DMS153 (cell line): ENCODE results near the gene PSMC3IP.
A peak's percentile ranks its signal among the peaks of the same experiment; 100 is the strongest.
"Not testable (repeated sequence)": the region's sequence is repeated elsewhere in the genome, so short reads cannot be mapped to it uniquely, and the experiment has no call there.

ENCODE experiments used
- DNase-seq: peaks from one replicate; lab custom pipeline; 2025; lab: John Stamatoyannopoulos, UW

The PSMC3IP gene

DNA sequence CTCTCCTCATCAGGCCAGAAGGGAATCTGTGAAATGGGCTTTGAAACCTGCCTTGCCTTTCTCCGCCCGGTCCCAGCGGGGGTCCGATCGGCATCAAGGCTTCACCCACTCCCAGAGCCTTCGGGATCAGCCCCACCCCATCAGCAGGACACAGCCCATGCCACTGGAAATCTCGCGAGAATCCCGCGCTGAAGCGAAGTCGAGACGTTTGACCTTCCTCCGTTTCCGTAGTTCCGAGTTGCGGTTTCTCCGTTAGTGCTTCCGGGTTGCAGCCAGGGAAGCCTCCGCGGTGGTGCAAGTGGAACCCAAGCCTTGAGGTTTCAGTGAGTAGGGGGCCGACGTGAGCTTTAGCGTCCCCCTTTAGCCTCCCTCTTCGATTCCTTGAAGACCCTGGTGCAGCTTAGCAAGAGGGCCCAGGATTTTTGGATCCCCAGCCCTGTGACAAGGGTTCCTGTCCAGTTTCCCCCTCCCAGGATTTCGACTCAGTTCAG, 15.6 kb downstream of the PSMC3IP start, which contains the start of gene COASY:
TSS of gene COASY (plus strand) at position 252 of the 491 bp plus-strand sequence. CDS start 475 bp downstream, outside the sequence.
- peak; percentile 93 for DNase-seq

DNA sequence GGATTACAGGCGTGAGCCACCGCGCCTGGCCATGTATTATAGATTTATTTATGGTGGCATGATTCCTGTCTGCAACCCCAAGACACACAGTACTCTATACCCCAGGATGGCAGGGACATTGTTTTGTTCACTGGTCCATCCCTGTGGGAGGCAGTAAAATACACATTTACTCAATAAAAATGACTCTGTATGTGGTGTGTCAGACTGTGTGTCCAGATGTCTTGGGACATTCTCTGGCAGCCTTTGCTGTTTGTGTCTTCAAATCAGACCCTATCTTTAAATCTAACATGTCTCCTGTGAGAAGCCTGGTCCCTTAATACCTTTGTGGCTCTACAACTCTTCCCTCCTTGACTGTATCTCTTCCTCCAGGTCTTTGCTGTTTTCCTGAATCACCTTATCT, 17.3 kb downstream of the PSMC3IP start:
- DNase-seq, result no peak

DNA sequence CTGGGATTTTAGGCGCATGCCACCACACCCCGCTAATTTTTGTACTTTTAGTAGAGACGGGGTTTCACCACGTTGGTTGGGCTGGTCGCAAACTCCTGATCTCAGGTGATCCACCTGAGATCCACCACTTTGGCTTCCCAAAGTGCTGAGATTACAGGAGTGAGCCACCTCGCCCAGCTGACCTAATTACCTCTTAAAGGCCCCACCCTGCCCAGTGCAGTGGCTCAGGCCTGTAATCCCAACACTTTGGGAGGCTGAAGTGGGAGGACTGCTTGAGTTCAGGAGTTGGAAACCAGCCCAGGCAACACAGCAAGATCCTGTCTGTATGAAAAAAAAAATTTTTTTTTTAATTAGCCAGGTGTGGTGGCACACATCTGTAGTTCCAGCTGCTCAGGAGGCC, 18.5 kb downstream of the PSMC3IP start:
- DNase-seq, result no peak

DNA sequence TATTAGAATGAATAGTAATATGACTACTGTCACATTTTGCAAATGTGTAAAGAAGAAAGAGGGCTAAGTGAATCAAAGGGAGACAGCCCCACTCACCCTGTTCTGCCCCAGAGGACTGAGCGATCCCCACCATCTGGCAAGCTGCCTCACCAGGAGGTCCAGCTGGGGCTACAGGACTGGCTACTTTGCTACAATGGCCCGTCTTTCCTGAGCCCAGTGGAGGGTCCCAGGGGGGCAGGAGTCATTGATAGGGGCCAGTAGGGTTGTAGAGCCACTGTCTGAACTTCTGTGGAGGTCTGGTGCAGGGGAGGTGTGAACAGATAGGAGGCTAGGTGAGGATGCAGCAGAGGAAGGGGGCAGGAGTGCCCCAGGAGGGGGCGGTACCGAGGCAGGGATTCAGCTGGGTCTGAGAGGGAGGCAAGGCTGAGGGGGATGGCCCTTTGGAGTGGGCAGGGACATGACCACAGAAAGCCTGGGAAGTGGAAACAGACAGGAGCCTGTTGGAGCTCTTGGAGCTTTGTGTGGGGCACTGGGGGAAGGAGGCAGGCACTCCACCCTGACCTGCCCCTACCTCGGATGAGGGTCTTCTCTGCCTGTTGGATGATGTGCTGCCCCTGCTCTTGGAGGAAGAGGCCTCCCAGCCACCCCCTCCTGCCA, 21.4 kb downstream of the PSMC3IP start:
- DNase-seq, result not testable (repeated sequence)

DNA sequence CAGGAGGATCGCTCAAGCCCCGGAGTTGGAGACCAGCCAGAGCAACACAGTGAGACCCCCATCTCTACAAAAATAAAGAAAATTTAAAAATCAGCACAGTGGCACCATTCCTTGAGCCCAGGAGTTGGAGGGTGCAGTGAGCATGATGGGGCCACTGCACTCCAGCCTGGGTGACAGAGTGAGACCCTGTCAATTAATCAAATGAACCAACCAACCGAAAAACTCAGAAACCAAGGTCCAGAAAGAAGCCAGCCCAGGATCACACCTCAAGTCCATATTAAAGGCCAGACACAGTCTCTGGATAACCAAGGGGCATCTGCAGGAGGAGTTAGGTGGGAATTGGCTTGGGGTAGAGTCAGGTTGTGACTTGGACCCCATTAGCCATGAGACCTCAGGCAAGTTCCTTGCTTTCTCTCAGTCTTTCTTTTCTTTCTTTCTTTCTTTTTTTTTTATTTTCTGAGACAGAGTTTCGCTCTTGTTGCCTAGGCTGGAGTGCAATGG, 22.4 kb downstream of the PSMC3IP start:
- DNase-seq, result no peak

DNA sequence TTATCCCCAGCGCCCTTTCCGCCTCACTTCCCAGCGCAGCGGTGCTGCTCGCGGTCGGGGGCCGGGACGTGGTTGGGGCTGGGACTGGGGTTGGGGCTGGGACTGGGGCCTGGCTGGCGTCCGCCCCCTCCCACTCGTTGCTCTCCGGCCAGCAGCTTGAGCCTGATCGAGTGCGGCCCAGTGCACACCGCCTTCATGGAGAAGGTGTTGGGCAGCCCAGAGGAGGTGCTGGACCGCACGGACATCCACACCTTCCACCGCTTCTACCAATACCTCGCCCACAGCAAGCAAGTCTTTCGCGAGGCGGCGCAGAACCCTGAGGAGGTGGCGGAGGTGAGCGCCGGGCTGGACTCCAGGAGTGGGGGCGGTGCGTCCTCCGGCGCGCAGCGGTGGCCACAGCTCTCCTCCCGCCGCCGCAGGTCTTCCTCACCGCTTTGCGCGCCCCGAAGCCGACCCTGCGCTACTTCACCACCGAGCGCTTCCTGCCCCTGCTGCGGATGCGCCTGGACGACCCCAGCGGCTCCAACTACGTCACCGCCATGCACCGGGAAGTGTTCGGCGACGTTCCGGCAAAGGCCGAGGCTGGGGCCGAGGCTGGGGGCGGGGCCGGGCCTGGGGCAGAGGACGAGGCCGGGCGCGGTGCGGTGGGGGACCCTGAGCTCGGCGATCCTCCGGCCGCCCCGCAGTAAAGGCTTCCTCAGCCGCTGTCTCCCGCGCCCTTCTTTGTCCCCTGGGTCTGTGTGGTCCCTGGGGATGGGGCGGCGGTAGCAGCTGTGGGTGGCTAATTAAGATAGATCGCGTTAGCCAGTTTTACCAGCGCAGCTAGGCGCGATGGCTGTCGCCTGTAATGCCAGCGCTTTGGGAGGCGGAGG, 23.0 kb downstream of the PSMC3IP start:
- DNase-seq, result peak; percentile 68

DNA sequence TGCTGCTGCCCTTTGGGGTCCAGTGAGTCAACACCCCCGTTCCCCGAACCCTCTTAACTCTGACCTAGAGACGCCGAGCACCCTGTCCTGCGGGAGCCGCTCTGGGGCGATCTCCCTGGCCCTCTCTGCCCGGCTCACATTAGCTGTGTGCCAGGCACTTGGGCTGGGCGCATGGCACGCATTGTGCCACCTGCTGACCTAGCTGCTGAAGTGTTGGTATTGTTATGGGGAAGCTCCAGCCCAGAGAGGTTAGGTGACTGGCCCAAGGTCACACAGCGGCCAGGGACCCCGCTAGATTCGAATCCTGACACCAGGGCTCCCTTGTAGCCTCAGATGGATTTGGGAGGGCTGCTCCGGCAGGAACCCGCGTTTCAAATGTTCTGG, 23.7 kb downstream of the PSMC3IP start:
- DNase-seq, result no peak

DNA sequence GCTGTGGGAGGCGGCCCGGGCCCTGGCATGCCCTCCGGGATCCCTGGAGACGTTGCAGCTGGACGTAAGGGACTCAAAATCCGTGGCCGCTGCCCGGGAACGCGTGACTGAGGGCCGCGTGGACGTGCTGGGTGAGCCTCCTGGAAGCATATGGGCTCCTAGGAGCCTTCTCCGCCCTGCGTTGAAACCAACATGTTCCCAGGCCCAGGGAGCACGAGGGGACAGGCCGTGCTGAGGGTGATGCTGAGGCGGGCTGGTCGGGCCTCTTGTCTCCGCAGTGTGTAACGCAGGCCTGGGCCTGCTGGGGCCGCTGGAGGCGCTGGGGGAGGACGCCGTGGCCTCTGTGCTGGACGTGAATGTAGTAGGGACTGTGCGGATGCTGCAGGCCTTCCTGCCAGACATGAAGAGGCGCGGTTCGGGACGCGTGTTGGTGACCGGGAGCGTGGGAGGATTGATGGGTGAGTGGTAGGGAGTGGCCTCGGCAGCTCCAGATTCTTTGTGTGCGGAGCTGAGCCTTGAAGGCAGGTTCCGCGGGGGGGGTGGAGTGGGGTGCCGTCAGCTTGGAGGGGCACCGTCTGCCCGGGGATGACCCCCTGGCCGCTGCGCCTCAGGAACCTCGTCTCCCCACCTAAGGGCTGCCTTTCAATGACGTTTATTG, 24.2 kb downstream of the PSMC3IP start:
- DNase-seq, result peak; percentile 28

DNA sequence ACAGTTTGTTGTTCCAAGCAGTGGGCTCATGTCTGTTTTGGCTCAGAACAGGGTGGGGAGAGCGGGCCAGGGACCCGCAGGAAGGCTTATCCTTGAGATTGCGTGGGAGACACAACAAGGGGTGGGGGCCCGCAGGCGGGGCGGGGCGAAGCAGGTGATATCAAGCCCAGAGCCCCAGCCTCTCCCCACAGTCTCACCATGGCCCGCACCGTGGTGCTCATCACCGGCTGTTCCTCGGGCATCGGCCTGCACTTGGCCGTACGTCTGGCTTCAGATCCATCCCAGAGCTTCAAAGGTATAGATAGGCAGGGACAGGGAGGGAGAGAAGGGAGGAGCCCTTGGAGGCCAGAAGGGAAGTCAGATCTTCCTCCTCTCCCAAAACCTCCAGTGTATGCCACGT, 24.8 kb downstream of the PSMC3IP start, which contains the start of gene HSD17B1:
TSS of gene HSD17B1 (plus strand) at position 188 of the 400 bp plus-strand sequence. CDS start at position 199, 11 bp downstream.
- DNase-seq, result not testable (repeated sequence)

DNA sequence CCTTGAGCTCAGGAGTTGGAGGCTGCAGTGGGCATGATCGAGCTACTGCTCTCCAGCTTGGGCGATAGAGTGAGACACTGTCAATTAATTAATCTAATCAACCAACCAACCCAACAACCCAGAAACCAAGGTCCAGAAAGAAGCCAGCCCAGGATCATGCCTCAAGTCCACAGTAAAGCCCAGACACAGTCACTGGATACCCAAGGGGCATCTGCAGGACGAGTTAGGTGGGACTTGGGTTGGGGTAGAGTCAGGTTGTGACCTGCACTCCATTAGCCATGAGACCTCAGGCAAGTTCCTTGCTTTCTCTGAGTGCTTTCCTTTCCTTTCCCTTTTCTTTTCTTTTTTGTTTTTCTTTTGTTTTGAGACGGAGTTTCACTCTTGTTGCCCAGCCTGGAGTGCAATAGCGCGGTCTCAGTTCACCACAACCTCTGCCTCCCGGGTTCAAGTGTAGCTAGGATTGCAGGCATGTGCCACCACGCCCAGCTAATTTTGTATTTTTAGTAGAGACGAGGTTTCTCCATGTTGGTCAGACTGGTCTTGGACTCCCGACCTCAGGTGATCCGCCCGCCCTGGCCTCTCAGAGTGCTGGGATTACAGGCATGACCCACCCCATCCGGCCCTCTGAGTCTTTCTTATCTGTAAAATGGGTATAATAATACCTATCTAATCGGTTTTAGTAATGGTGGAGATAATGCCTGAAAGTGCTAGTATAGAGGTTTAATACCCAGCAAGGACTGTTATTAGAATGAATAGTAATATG, 28.4 kb downstream of the PSMC3IP start:
- DNase-seq, result no peak

DNA sequence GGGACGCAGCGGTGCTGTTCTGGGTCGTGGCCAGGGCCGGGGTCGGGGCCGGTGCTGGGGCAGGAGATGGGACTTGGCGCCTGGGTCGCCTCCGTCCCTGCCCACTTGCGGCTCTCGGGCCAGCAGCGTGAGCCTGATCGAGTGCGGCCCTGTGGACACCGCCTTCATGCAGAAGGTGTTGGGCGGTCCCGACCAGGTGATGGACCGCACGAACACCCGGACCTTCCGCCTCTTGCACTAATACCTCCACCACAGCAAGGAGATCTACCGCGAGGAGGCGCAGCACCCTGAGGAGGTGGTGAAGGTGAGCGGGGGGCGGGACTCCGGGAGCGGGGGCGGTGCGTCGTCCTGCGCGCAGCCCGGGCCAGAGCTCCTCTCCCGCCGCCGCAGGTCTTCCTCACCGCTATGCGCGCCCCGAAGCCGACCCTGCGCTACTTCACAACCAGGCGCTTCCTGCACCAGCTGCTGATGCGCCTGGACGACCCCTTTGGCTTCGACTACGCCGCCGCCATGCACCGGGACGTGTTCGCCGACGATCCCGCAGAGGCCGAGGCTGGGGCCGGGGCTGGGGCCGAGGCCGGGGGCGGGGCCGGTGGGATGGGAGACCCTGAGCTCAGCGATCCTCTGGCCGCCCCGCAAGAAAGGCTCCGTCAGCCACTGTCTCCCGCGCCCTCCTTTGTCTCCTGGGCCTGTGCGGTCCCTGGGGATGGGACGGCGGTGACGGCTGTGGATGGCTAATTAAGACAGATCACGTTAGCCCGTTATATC, 29.3 kb downstream of the PSMC3IP start:
- peak; percentile 69 for DNase-seq

DNA sequence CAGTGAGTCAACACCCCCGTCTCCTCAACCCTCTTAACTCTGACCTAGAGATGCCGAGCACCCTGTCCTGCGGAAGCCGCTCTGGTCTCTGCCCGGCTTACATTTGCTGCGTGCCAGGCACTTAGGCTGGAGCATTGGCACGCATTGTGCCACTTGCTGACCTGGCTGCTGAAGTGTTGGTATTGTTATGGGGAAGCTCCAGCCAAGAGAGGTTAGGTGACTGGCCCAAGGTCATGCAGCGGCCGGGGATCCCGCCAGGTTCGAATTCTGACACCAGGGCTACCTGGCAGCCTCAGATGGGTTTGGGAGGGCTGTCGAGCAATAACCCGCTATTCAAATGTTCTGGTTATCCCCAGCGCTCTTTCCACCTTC, 29.8 kb downstream of the PSMC3IP start:
- no peak for DNase-seq

DNA sequence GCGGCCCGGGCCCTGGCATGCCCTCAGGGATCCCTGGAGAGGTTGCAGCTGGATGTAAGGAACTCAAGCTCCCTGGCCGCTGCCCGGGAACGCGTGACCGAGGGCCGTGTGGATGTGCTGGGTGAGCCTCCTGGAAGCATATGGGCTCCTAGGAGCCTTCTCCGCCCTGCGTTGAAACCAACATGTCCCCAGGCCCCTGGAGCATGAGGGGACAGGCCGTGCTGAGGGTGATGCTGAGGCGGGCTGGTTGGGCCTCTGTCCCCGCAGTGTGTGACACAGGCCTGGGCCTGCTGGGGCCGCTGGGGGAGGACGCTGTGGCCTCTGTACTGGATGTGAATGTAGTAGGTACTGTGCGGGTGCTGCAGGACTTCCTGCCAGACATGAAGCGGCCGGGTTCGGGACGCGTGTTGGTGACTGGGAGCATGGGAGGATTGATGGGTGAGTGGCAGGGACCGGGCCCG, 30.5 kb downstream of the PSMC3IP start:
- DNase-seq, result no peak

DNA sequence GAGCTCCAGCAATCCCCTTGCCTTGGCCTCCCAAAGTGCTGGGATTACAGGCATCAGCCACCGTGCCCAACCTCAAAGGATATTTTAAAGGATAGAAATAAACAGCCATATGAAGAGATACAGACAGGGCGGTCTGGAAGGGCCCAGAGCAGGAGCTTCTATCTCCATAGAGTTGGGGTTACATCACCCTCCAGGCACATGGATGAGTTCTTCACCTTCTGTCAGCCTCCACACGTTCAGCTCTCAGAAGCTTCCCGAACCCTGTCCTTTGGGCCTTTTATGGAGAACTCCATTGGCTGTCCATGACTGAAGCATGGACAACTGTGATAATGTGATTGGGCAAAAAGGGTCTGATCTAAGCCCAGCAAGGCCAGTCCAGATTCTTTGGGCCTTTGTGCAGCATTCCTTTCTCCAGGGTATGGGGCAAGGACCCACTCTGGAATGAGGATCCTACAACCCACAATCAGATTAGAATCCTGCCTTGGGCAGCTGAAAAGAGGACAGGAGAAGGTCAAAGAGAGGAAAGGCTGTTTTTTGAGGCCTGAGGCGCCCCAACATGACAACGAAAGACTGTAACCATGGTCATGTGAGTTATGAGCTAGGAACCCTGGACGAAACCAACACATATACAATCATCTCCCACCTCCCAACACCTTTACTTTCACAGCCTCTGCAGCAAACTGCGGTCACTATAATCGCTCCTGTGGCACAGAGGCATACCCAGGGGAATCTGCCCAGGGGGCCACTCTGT, 31.6 kb downstream of the PSMC3IP start:
- DNase-seq, result not testable (repeated sequence)

DNA sequence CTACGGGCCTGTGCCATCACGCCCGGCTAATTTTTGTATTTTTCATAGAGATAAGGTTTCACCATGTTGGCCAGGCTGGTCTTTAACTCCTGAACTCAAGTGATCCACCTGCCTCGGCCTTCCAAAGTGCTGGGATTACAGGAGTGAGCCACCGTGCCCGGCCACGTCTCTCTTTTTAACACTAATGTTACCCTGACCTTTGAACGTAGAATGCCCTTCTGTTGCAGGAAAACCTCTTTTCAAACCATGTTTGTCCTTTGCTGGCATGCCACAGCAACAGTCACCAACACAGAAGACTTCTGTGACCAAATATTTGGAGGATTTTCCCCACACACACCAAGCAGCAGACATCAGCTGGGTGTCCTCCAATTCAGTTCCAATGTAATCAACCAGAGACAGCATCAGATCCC, 32.6 kb downstream of the PSMC3IP start:
- DNase-seq, result no peak

DNA sequence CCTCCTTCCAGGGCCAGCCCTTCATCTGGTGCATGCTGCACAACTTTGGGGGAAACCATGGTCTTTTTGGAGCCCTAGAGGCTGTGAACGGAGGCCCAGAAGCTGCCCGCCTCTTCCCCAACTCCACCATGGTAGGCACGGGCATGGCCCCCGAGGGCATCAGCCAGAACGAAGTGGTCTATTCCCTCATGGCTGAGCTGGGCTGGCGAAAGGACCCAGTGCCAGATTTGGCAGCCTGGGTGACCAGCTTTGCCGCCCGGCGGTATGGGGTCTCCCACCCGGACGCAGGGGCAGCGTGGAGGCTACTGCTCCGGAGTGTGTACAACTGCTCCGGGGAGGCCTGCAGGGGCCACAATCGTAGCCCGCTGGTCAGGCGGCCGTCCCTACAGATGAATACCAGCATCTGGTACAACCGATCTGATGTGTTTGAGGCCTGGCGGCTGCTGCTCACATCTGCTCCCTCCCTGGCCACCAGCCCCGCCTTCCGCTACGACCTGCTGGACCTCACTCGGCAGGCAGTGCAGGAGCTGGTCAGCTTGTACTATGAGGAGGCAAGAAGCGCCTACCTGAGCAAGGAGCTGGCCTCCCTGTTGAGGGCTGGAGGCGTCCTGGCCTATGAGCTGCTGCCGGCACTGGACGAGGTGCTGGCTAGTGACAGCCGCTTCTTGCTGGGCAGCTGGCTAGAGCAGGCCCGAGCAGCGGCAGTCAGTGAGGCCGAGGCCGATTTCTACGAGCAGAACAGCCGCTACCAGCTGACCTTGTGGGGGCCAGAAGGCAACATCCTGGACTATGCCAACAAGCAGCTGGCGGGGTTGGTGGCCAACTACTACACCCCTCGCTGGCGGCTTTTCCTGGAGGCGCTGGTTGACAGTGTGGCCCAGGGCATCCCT, 34.1 kb downstream of the PSMC3IP start:
- DNase-seq, result no peak

DNA sequence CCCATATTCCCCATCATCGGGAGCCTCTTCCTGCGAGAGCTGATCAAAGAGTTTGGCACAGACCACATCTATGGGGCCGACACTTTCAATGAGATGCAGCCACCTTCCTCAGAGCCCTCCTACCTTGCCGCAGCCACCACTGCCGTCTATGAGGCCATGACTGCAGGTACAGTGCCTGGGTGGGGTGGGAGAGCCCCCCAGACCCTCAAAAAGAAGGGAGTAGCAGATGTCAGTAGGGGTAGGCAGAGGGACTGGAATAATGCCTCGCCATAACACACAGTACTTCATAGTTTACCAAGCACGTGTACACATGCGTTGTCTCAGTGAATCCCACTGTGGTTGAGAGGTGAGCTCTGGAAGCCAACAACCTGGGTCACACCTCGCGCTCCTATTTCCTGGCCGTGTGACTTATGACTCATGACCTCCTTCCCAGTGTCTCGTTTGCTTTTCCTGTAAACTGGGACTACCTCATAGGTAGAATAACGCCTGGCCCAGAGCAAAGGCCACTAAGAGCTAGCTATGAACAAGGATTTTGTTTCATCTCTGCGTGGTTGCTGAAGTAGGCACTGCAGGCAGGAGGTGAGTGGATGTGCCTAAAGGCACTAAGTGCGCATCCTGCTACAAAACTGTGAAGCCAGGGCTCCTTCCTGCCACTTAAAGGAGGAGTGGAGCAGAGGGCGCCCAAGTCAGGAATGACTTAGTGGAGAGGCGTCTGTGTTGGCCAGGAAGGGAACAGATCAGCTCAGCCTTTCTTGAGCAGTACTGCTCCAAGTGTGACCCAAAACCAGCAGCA, 36.3 kb downstream of the PSMC3IP start:
- no peak for DNase-seq

DNA sequence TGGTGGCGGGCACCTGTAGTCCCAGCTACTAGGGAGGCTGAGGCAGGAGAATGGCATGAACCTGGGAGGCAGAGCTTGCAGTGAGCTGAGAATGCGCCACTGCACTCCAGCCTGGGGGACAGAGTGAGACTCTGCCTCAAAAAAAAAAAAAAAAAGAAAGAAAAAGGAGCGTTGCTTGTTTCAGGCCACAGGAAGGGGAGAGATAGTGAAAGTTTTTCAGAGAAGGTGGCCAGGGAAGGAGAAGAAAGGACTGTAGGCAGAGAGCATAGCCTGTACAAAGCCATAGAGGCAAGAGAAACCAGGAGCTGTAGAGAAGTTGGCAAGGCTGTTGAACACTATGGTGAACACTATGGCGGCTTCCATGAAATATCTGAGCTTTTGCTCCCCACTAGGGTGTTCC, 37.0 kb downstream of the PSMC3IP start:
- DNase-seq, result not testable (repeated sequence)
